Breast epithelium (tissue), 3 donors: ENCODE data around the gene PCDHB16.
"Not testable (repeated sequence)": the region's sequence is repeated elsewhere in the genome, so short reads cannot be mapped to it uniquely, and the experiment has no call there.

Experiments used
- CTCF ChIP-seq, 3 donors: fragments of 450-650 bp; IDR thresholded peaks; one replicate each; pipeline ENCODE4 v1.5.1; 2016 to 2017; ENCODE audit warnings: antibody characterized with exemption in 3 of 3, mild to moderate bottlenecking in 3 of 3, moderate library complexity in 3 of 3
- POLR2A ChIP-seq: fragments of 450-650 bp; IDR thresholded peaks from one replicate; pipeline ENCODE4 v1.6.1; 2016; ENCODE audit warnings: antibody characterized with exemption, mild to moderate bottlenecking, moderate library complexity

GRCh38 chr5:141201646-141202045, 19.5 kb downstream of the PCDHB16 start:
- TF ChIP-seq CTCF (IDR thresholded peaks at IDR 0.05); POLR2A: not testable (repeated sequence)
